Esophagus muscularis mucosa (tissue), 4 donors: Measurements from ENCODE around the gene DOCK8.
A peak's percentile ranks its signal among the peaks of the same experiment; 100 is the strongest.

ENCODE experiments used
- CTCF ChIP-seq, 3 experiments: fragments of 200-600 bp in 2 of 3; fragments of 450-650 bp in 1 of 3; sonication (generic) in 2 of 3; IDR thresholded peaks; one replicate each; pipeline ENCODE4 v1.5.1; 2017 to 2019; ENCODE audit warnings: antibody characterized with exemption in 3 of 3, mild to moderate bottlenecking in 2 of 3, moderate library complexity in 1 of 3
- EP300 ChIP-seq: sonication (generic); formaldehyde crosslinking; IDR thresholded peaks from one replicate; pipeline ENCODE4 v1.6.1; 2017; ENCODE audit warnings: antibody characterized with exemption
- POLR2AphosphoS5 ChIP-seq, 2 donors: sonication (generic); formaldehyde crosslinking; IDR thresholded peaks; one replicate each; pipeline ENCODE4 v1.6.1; 2017; ENCODE audit warnings: antibody characterized with exemption in 2 of 2

- TF ChIP-seq CTCF (IDR thresholded peaks at IDR 0.05) (peak; percentile 22 to 49 (median 43)), EP300 (no peak), POLR2AphosphoS5 (IDR thresholded peaks at IDR 0.05) (no peak)
These were observed 92.2 kb downstream of the DOCK8 start for GRCh38 chr9:306907-307306.
